ENCODE results near the gene SRSF4. TPM values are rescaled to one million over a fixed set of nuclear protein-coding genes. Genes with fewer than 3 reads are reported as not detected.
"Not testable (repeated sequence)": the region's sequence is repeated elsewhere in the genome, so short reads cannot be mapped to it uniquely, and the experiment has no call there.

The SRSF4 gene
- polyA plus RNA-seq, 1 of the 3 experiments (the other 2 are of a cell fraction), result 62.6 TPM

GRCh38 chr1:29152046-29152805 is 29.5 kb downstream of the SRSF4 start:
- Histone ChIP-seq H3K27ac (ENCODE audit: low read depth in 2 of 2, low read length in 1 of 2) (no peak overlapping the region), H3K4me2 (no peak overlapping the region), H3K36me3 (replicated peaks in 1 of 2; ENCODE audit: control insufficient read depth in 1 of 2, insufficient read depth in 2 of 2, low read length in 1 of 2) (peaks cover 52 to 79% of the 10 kb centered on the region in 2 experiments), H3K9me3 (no peaks in the 10 kb centered on the region), H3K27me3 (ENCODE audit: insufficient read depth) (no peaks in the 10 kb centered on the region), H3K79me2 (ENCODE audit: insufficient read depth) (peaks cover 65% of the 10 kb centered on the region; the same call in 1 of the 2 replicates), H3F3A (replicated peaks; ENCODE audit: insufficient read depth) (peaks cover 27% of the 10 kb centered on the region), H3K4me3 (ENCODE audit: low read depth in 2 of 2, low read length in 1 of 2) (no peak overlapping the region), H3K9me2 (no peaks in the 10 kb centered on the region), H3K4me1 (ENCODE audit: control insufficient read depth in 1 of 2, insufficient read depth in 2 of 2, low read depth in 1 of 2, low read length in 1 of 2) (peaks cover 6 to 13% of the 10 kb centered on the region in 2 experiments; a peak in 3 of 4 replicates), H3K9ac (no peak overlapping the region), H2AFZ (ENCODE audit: low read depth) (no peak overlapping the region), H4K20me1 (ENCODE audit: insufficient read depth) (no peaks in the 10 kb centered on the region)
- TF ChIP-seq, protein P1, sequence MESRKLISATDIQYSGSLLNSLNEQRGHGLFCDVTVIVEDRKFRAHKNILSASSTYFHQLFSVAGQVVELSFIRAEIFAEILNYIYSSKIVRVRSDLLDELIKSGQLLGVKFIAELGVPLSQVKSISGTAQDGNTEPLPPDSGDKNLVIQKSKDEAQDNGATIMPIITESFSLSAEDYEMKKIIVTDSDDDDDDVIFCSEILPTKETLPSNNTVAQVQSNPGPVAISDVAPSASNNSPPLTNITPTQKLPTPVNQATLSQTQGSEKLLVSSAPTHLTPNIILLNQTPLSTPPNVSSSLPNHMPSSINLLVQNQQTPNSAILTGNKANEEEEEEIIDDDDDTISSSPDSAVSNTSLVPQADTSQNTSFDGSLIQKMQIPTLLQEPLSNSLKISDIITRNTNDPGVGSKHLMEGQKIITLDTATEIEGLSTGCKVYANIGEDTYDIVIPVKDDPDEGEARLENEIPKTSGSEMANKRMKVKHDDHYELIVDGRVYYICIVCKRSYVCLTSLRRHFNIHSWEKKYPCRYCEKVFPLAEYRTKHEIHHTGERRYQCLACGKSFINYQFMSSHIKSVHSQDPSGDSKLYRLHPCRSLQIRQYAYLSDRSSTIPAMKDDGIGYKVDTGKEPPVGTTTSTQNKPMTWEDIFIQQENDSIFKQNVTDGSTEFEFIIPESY (IDR thresholded peaks at IDR 0.05; ENCODE audit: borderline replicate concordance, low read depth), result no peak
- TF ChIP-seq MXI1 (IDR thresholded peaks at IDR 0.05; ENCODE audit: low read depth, low read length), result no peak
- POLR2A ChIA-PET, result no interaction called here
- CTCF ChIA-PET, result interaction anchor here (0.7 to 1.1 kb wide), 3 partner anchors 21 to 270 kb away, joined by 3 read pairs; no protein-coding TSS in a partner anchor
- 78% methylated on average over 8 of the region's 8 CpGs for WGBS (ENCODE audit: low lambda C conversion rate)
- DNase-seq, result no peak

- H3K9me3 ChIP-seq; H4K20me1 ChIP-seq (ENCODE audit: insufficient read depth); H2AFZ ChIP-seq (ENCODE audit: low read depth); H3K27me3 ChIP-seq (ENCODE audit: insufficient read depth); H3K4me3 ChIP-seq (ENCODE audit: low read depth in 2 of 2, low read length in 1 of 2); H3K9me2 ChIP-seq; H3K9ac ChIP-seq; H3K27ac ChIP-seq (ENCODE audit: low read depth in 2 of 2, low read length in 1 of 2); DNase-seq; H3K4me2 ChIP-seq; POLR2A ChIA-PET: not testable (repeated sequence)
- peaks cover 43% of the 10 kb centered on the region for H3F3A ChIP-seq (replicated peaks; ENCODE audit: insufficient read depth)
- CTCF ChIA-PET, result interaction anchor here (1.4 kb wide), 1 partner anchor 26 kb away, joined by 3 read pairs; no protein-coding TSS in a partner anchor
- peaks cover 4 to 16% of the 10 kb centered on the region in 2 experiments; a peak in 3 of 4 replicates for H3K4me1 ChIP-seq (ENCODE audit: control insufficient read depth in 1 of 2, insufficient read depth in 2 of 2, low read depth in 1 of 2, low read length in 1 of 2)
- H3K79me2 ChIP-seq (ENCODE audit: insufficient read depth), result peaks cover 48% of the 10 kb centered on the region; the same call in 1 of the 2 replicates
- WGBS (ENCODE audit: low lambda C conversion rate), result 92% methylated on average over 7 of the region's 9 CpGs
- peaks cover 44 to 62% of the 10 kb centered on the region in 2 experiments for H3K36me3 ChIP-seq (replicated peaks in 1 of 2; ENCODE audit: control insufficient read depth in 1 of 2, insufficient read depth in 2 of 2, low read length in 1 of 2)
Observed at GRCh38 chr1:29150346-29150745, 31.4 kb downstream of the SRSF4 start.

DNA sequence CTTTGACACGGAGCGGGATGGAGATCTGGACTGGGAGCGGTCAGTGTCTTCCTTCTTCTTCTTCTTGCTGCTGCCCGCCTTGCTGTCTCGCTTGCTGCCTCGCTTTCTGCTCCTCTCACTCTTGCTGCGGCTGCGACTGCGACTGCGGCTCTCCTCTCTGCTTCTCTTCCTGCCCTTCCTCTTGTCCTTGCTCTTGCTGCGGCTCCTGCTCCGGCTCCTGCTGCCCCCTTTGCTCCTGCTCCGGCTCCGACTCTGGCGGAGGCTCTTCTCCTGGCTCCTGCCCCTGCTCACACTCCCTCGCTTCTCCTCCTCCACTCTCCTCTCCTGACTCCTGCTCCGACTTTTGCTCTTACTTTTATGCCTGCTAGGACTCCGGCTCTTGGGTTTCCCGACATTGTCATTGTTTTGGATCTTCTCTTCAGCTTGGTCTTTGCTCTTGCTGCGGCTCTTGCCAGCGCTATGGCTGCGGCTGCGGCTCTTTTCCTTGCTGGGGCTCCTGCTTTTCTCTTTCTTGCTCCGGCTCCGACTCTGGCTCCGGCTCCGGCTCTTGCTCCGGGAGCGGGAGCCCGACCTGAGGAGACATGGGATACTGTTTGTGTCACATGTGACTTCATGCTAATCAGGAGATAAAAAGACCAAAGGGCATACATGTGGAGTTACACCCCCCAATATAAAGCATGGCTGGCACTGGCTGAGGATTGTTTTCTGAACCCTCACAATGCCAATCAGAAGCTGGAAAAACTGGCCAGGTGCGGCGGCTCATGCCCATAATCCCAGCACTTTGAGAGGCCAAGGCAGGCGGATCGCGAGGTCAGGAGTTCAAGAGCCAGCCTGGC is 32.8 kb downstream of the SRSF4 start:
- 97% methylated on average over 35 of the region's 35 CpGs for WGBS (ENCODE audit: low lambda C conversion rate)
- H4K20me1 ChIP-seq (ENCODE audit: insufficient read depth), result peaks cover 6% of the 10 kb centered on the region; the same call in 1 of the 2 replicates
- no peak overlapping the region for H3K9ac ChIP-seq
- no peak for DNase-seq
- H3K9me2 ChIP-seq, result no peaks in the 10 kb centered on the region
- H3K4me3 ChIP-seq (ENCODE audit: low read depth in 2 of 2, low read length in 1 of 2), result no peak overlapping the region
- H3K36me3 ChIP-seq (replicated peaks in 1 of 2; ENCODE audit: control insufficient read depth in 1 of 2, insufficient read depth in 2 of 2, low read length in 1 of 2), result peaks cover 37 to 54% of the 10 kb centered on the region in 2 experiments
- no peaks in the 10 kb centered on the region for H3K27me3 ChIP-seq (ENCODE audit: insufficient read depth)
- no peak overlapping the region for H2AFZ ChIP-seq (ENCODE audit: low read depth)
- peaks cover 36% of the 10 kb centered on the region; the same call in 1 of the 2 replicates for H3K79me2 ChIP-seq (ENCODE audit: insufficient read depth)
- no peak overlapping the region for H3K4me2 ChIP-seq
- ChIA-PET CTCF (interaction anchor here (0.8 to 1.4 kb wide), 2 partner anchors 25 to 267 kb away, joined by 3 to 4 read pairs; no protein-coding TSS in a partner anchor), POLR2A (no interaction called here)
- H3F3A ChIP-seq (replicated peaks; ENCODE audit: insufficient read depth), result peaks cover 47% of the 10 kb centered on the region
- H3K27ac ChIP-seq (ENCODE audit: low read depth in 2 of 2, low read length in 1 of 2), result peak overlapping the region in 1 of 2 experiments; percentile 96; a peak in 2 of 4 replicates
- TF ChIP-seq SIN3A (IDR thresholded peaks at IDR 0.05; ENCODE audit: borderline replicate concordance, low read depth, low read length) (no peak), GATA2 (CRISPR knock-in tag; IDR thresholded peaks at IDR 0.05) (no peak), FOXM1 (IDR thresholded peaks at IDR 0.05; ENCODE audit: low read depth) (no peak), EP300 (IDR thresholded peaks at IDR 0.05; ENCODE audit: borderline replicate concordance in 1 of 2, low read depth in 1 of 2, low read length in 1 of 2) (no peak), YY1 (IDR thresholded peaks at IDR 0.05; ENCODE audit: low read depth) (no peak), NRF1 (IDR thresholded peaks at IDR 0.05; ENCODE audit: low read depth, low read length) (no peak)
- TF ChIP-seq, protein P2, sequence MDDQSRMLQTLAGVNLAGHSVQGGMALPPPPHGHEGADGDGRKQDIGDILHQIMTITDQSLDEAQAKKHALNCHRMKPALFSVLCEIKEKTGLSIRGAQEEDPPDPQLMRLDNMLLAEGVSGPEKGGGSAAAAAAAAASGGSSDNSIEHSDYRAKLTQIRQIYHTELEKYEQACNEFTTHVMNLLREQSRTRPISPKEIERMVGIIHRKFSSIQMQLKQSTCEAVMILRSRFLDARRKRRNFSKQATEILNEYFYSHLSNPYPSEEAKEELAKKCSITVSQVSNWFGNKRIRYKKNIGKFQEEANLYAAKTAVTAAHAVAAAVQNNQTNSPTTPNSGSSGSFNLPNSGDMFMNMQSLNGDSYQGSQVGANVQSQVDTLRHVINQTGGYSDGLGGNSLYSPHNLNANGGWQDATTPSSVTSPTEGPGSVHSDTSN (IDR thresholded peaks at IDR 0.05), result no peak
- H3K9me3 ChIP-seq, result no peaks in the 10 kb centered on the region
- peaks cover 4 to 19% of the 10 kb centered on the region in 2 experiments; a peak in 3 of 4 replicates for H3K4me1 ChIP-seq (ENCODE audit: control insufficient read depth in 1 of 2, insufficient read depth in 2 of 2, low read depth in 1 of 2, low read length in 1 of 2)

All from SK-N-SH (cell line).